ENCODE measurements around the gene CYBC1.
"Not testable (repeated sequence)": the region's sequence is repeated elsewhere in the genome, so short reads cannot be mapped to it uniquely, and the experiment has no call there.

Gene CYBC1

GRCh38 chr17:82479602-82480001 lies 29.1 kb upstream of the CYBC1 start:
- no peak overlapping the region for H3K4me3 ChIP-seq (ENCODE audit: low read depth, low read length)

- H3K4me3 ChIP-seq (ENCODE audit: low read depth, low read length): no peak overlapping the region
Observed at GRCh38 chr17:82477934-82478333, 27.4 kb upstream of the CYBC1 start.

- H3K4me3 ChIP-seq (ENCODE audit: low read depth, low read length): no peak overlapping the region
Observed at GRCh38 chr17:82475458-82475857, 24.9 kb upstream of the CYBC1 start.

- no peak overlapping the region for H3K4me3 ChIP-seq (ENCODE audit: low read depth, low read length)
Observed at GRCh38 chr17:82474223-82475010, 23.9 kb upstream of the CYBC1 start.

GRCh38 chr17:82470065-82470464 lies 19.5 kb upstream of the CYBC1 start:
- no peak overlapping the region for H3K4me3 ChIP-seq (ENCODE audit: low read depth, low read length)

GRCh38 chr17:82468692-82469091 lies 18.1 kb upstream of the CYBC1 start:
- H3K4me3 ChIP-seq (ENCODE audit: low read depth, low read length): no peak overlapping the region

GRCh38 chr17:82465023-82465603 lies 14.6 kb upstream of the CYBC1 start:
- H3K4me3 ChIP-seq (ENCODE audit: low read depth, low read length): no peak overlapping the region

DNA sequence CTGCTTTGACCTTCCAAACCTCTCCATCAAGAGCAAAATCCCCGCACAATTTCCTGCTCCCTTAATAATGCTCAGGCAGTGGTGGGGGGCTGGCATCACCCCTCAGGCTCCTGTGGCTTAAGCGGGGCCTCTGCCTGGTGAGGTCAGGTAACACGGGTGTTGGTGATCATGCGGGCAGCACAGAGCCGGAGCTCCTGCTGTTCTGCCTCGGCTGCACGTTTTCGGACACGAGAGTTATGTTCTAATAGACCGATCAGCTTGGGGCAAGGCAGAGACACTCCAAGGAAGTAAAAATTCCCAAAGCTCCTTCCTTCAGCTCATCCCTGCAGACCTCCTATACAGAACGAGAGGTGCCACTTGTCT lies 14.0 kb upstream of the CYBC1 start:
- H3K4me3 ChIP-seq (ENCODE audit: low read depth, low read length): no peak overlapping the region

- H3K4me3 ChIP-seq (ENCODE audit: low read depth, low read length): no peak overlapping the region
Observed at GRCh38 chr17:82463925-82464566, 13.5 kb upstream of the CYBC1 start.

DNA sequence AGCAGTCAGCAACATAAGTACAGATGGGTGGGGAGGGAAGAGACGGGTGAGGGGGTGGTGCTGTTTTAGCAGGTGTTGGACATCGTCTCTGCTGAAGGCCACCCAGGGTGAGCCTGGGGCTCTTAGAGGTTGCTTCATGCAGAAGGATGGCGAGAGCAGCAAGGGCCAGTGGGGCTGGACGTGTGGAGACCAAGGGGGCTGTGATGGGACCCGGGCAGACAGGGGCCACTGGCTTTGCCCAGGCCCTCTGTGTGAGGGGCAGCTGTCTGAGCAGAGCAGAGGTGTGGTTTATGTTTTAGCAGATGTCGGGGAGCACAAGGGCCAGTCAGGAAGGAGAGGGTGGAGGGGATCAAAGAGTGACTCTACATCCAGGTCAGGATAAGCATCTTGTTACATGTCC lies 12.8 kb upstream of the CYBC1 start:
- no peak overlapping the region for H3K4me3 ChIP-seq (ENCODE audit: low read depth, low read length)

DNA sequence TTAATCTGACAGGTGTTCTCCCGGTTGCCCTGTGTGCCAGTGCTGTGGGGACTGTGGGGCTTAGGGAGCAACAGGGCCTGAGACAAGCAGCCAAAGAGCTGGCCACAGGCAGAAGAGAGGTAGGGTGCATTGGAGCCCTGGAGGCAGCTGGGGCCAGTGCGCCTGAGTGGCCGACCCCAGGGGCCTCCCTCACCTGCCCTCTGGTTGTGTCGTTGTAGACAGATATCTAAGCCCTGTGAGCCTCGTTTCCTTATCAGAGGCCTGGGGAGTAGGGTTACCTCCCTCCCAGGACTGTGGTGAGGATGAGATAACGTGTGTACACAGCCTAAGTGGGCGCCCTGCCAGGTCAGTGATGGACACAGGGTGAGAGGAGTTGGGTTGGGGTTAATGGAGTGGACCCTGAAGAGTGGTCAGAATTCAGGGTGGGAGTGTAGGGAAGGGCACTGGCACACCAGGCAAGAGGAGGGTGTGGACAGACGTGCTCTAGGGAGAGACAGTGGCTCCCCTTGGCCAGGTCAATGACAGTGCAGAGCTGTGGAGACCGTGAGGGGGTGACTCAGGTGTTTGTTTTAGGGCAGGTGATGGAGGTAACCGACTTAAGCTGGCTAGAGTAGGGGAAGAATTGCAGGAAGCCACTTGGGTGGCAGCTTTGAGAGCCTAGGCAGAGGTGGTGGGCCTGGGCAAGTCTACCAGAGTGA lies 11.4 kb upstream of the CYBC1 start:
- no peak overlapping the region for H3K4me3 ChIP-seq (ENCODE audit: low read depth, low read length)

- H3K4me3 ChIP-seq (ENCODE audit: low read depth, low read length): not testable (repeated sequence)
Observed at GRCh38 chr17:82459936-82460335, 9.4 kb upstream of the CYBC1 start.

DNA sequence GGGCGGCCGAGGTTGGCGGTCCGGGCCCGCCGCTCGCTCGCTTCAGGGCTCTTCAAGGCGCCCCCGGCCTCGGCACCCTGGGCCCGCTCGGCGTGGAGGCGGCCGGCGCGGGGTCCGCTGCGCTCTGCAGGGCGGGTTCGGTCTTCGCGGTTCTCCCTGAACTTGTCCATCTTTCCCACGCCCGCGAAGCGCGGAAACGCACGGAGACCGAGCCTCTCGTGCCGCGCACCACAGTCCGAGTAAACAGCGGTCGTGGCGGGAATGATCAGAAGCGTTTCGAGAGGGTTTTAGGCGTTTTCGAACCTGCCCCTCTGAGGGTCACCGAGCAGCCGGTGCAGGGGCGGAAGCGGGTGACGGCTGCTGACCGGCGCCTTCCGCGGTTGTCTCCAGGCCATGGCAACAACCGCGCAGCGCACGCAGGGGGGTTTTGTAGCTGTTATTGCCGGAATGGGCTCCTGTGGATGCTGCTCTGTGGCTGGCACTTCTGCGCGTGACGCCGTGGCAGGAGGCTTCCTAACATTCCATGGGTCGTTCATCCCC lies 8.4 kb upstream of the CYBC1 start:
- H3K4me3 ChIP-seq (ENCODE audit: low read depth, low read length): peak overlapping the region; percentile 79

DNA sequence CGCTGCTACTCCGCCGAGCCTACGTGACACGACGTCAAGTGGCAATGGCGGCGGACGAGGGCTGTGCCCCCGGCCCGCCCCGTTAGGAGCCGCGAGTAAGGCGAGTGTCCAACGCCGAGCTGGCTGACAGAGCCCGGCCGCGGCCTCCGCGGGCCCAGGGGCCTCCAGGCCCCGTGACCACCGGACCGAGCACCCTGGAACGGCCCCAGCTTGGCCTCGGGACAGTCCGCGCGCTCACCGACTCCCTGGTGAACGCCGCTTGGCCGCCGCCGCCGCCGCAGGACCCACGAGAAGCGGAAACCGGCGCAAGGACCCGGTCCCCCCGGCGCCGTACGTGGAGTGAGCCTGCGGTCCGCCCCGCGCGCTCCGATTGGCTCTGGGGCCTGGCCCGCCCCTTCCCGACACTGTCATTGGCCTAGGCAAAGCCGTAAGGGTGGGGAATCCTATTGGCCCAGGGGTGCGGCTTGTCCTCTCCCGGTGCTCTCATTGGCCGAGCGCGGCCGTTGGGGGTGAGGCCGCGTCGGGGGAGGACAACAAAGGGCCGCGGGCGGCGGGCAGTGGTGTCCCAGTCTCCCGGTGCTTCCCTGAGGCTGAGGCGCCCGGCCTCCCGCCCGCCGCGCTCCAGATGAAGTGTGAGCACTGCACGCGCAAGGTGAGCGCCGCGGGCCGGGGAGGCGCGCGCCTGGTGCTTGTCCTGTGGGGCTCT lies 7.8 kb upstream of the CYBC1 start, which contains the start of gene NARF:
Gene NARF, plus strand, starts transcription at position 563 of the 706 bp plus-strand sequence. Its CDS starts 63 bp downstream, at position 626.
- H3K4me3 ChIP-seq (ENCODE audit: low read depth, low read length): peak within 1 kb of the TSS; percentile 79

DNA sequence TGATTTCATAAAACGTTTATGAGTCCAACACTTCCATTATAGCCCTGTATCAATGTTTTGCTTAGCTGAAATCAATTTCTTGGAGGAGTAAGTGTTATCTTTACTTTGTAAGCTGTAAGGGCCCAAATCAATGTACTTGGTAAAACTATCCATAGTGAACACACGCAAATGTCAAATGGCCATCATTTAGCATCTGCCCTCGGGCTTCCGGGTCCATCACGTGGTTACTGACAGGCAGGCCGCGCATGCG lies 7.3 kb upstream of the CYBC1 start:
- H3K4me3 ChIP-seq (ENCODE audit: low read depth, low read length): peak overlapping the region; percentile 67

- H3K4me3 ChIP-seq (ENCODE audit: low read depth, low read length): peak overlapping the region; percentile 67
Observed at GRCh38 chr17:82457073-82457928, 6.7 kb upstream of the CYBC1 start.

- H3K4me3 ChIP-seq (ENCODE audit: low read depth, low read length): not testable (repeated sequence)
Observed at GRCh38 chr17:82453706-82454105, 3.2 kb upstream of the CYBC1 start.

GRCh38 chr17:82453151-82453550 lies 2.6 kb upstream of the CYBC1 start:
- not testable (repeated sequence) for H3K4me3 ChIP-seq (ENCODE audit: low read depth, low read length)

DNA sequence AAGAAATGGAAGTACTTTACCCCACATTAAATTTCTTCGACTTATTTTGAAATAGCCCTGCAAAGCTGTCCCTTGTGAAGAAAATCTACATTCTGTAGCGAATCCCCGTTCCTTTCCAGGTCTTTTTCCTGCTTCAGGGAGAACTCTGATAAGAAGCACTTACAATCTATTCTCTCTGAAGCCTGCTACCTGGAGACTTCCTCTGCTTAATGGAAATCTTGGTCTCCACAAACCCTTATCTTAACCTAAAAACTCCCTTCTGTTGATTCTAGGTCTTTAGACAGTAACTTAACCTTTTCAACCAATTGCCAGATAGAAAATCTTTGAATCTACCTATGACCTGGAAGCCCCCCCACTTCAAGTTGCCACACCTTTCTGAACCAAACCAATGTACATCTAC lies 1.6 kb upstream of the CYBC1 start:
- no peak overlapping the region for H3K4me3 ChIP-seq (ENCODE audit: low read depth, low read length)

GRCh38 chr17:82449883-82450356 lies 632 bp downstream of the CYBC1 start:
- peak overlapping the region; percentile 77 for H3K4me3 ChIP-seq (ENCODE audit: low read depth, low read length)
